GM21529 (cell line): Measurements from ENCODE around the gene DGCR8.

Source experiments
- ATAC-seq: cut with Tn5 transposase; IDR thresholded peaks from one replicate; pipeline ENCODE4 v1.9.1; 2021; ENCODE audit not compliant: unreplicated experiment

The DGCR8 gene

DNA sequence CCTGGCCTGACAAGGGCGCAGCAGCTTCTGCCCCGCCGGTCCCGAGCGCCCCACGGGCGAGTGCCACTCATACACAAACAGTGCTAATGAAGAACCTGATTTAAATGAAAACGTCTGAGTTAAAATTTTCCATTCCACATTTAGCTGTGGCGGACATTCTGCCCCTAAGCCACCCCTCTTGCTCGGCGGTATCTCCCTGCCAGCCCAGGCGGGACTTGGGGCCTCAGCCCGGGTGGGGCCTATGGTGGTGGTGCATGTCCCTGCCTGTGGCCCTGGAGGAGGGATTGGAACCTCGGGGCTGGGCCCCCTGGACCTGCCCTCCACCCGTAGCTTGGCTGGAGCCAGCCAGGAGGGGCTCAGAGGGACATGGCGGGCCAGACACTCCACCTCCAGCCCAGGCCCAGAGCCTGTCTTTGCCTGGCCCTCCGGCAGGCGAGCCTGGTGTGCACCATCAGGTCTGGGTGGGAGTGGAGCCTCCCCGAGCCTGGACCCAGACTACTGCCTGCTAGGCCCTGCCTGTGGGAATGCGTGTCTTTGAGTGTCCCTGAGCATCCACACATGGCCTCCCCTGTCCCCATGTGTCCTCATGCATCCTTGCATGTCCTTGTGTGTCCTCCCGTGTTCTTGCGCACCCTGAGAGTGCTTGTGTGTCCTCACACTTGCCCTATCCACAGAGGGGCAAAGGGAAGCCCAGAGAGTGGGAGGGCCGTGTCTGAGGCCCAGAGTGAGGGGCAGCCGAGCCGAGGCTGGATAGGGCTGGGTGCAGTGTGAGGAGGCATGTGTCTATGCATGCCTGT lies 56.0 kb downstream of the DGCR8 start:
- ATAC-seq = no peak

- ATAC-seq = no peak
These were observed 56.5 kb downstream of the DGCR8 start for GRCh38 chr22:20136603-20136873.

- ATAC-seq = no peak
These were observed 57.1 kb downstream of the DGCR8 start for GRCh38 chr22:20137113-20137512.

- no peak for ATAC-seq
These were observed 57.8 kb downstream of the DGCR8 start for GRCh38 chr22:20137671-20138416.

GRCh38 chr22:20138417-20138738 lies 58.3 kb downstream of the DGCR8 start:
- ATAC-seq = no peak

DNA sequence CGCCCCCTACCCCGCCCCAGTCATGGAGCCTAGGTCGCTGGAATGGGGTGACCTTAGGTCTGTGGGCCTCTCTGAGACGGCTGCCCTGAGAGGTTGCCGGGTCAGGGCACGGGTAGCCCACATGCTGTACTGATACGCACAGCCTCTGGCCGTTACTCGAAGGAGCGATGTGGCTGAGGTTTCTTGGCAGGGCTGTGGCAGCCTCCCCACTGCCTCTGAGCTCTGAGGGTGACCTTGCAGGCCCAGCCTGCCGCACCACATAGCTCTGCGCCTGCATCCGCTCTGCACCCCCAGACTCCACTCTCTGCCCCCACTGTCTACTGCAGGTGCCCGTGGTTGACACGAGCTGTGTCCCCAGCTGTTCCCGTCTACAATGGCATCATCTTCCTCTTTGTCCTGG lies 58.8 kb downstream of the DGCR8 start:
- no peak for ATAC-seq

DNA sequence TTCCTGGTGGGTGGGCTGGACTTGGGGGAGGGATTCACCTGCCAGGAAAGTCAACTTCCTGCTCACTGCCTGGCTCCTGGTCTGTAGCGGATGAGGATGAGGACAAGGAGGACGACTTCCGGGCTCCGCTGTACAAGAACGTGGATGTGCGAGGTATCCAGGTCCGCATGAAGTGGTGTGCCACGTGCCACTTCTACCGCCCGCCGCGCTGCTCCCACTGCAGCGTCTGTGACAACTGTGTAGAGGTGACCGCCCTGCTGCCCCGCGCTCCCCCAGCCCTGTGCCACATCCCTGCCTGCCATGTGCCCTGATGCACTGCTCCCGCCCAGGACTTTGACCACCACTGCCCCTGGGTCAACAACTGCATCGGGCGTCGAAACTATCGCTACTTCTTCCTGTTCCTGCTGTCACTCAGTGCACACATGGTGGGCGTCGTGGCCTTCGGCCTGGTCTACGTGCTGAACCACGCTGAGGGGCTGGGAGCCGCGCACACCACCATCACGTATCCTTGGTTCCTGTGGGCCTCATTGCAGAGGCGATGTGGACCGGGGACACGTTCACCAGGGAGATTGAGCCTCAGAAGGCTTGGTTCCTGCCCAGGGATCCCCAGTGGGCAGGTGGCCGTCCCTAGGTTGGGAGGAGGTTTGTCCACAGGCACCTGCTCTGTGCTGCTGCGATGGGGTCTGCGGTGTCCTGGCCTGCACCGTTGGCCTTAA lies 59.5 kb downstream of the DGCR8 start:
- no peak for ATAC-seq

GRCh38 chr22:20140107-20140445 lies 60.0 kb downstream of the DGCR8 start:
- no peak for ATAC-seq

DNA sequence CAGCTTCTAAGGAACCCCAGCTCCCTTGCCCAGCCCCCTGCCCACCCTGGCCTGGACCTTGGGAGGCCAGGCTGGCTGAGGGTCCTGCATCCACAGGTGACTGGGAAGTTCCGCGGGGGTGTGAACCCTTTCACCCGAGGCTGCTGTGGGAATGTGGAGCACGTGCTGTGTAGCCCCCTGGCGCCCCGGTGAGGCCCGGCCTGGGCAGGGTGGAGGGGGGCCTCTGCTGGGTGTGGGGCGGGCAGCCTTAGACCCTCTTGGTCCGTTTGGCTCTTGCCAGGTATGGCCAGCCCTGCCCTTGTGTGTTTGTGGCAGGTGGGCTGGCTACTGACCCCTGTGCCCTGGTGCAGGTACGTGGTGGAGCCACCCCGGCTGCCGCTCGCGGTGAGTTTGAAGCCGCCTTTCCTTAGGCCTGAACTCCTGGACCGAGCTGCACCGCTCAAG lies 60.5 kb downstream of the DGCR8 start:
- ATAC-seq = no peak

DNA sequence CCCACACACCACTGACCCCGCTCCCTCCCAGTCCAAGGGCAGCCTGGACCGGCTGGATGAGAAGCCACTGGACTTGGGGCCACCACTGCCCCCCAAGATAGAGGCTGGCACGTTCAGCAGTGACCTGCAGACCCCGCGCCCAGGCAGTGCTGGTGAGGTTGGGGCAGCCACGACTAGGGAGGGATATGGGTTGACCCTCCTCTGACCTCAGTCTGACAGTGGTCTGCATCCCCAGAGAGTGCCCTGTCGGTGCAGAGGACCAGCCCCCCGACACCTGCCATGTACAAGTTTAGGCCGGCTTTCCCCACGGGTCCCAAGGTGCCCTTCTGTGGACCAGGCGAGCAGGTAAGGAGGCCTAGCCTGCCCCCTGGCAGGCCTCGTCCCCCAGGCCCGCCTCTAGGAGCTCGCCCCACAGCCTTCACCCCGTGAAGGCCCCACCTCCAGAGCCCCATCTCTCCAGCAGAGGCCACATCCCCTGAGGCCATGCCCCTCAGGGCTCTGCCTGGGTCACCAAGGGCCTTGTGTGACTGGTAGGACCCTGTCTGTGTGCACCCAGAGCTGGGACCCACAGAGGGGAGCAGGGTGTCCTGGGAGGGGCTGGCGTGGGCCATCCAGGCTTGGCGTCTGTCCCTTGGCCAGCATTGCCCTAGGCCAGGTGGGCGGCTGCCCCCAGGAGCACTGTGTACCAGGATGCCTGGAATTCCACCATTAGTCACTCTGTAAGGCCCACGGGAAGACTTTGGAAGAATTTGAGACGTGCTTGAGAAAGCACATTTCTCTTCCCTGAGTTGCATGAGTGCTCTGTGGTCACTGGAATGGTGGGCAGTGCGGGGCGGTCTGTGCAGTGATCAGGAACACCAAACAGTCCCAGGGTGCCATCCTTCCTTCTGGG lies 61.4 kb downstream of the DGCR8 start:
- no peak for ATAC-seq

GRCh38 chr22:20142711-20143621 lies 62.9 kb downstream of the DGCR8 start:
- ATAC-seq = no peak

DNA sequence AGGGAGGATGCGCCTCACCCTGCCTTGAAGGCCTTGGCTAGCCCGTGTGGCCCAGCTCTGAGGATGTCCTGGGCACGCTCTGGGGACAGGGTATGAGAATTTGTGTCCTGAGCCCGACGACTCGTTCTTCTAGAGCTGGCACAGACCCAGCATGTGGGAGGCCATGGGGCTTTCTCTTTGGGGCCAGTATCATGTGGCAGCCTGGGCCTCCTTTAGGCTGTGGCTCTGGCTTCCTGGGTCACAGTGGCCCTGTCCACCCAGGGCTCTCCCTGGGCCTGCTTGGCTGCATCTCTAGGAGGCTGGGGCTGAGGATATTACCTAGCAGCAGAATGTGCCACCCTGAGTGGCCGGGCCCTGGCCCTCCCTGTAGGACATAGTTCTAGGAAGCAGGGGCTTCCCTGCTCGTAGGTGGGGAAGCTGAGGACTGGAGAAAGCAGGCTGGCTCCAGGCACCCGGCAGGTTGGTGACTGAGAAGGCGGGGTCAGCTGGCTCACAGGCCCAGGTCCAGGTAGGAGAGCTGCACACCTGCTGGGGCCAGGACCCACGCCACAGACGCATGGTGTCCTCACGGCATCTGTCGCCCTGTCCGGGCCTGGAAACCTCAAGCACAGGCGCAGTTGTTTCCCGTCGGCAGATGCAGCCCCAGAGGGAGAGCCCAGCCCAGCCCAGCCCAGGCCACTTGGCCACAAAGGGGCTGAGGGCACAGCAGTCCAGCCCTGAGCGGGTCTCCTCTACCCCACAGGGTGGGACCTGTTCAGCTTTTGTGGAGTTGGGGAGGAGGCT lies 64.0 kb downstream of the DGCR8 start:
- no peak for ATAC-seq

DNA sequence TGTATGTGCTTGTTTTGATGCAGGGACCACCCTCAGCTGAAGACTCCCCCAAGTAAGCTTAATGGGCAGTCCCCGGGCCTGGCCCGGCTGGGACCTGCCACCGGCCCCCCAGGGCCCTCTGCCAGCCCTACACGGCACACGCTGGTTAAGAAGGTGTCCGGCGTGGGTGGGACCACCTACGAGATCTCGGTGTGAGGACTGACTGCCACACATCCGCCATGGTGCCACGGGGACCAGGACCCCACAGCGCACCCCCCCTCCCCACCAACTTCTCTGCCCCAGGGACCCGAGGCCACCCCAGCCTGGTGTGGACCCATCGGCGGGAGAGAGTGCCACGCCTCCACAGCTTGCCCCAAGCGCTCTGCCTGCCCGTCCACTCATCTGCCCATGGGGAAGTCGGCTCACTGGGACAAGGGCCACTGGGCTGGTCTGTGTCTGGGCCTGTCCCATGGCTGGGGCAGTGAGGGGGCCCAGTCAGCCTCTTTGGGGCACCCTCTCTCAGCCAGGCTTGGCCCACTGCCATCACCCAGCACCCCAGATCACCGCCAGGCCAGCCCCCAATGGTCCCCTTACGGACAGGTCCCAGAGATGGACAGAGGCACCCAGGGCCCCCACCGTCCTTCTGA lies 65.3 kb downstream of the DGCR8 start:
- no peak for ATAC-seq

- no peak for ATAC-seq
These were observed 65.8 kb downstream of the DGCR8 start for GRCh38 chr22:20145832-20146223.

DNA sequence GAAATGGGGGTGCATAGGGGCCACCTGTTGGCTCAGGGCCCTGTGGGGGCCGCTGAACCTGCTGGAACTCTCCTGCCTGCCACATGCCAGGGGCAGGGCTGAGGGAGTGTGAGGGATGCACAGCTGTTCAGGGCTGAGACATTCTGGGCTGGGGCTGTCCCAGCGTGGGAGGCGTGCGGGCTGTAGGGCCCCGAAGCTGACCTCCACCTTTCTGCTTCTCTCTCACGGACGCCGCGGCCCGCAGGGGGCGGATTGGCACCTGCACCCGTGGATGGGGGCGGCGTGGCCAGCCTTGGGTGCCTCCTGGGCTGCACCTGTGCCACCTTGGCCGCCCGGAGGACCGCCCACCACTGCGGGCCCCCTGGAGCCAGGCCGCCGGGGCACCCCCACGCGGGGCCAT lies 66.7 kb downstream of the DGCR8 start:
- ATAC-seq = peak; percentile 50

DNA sequence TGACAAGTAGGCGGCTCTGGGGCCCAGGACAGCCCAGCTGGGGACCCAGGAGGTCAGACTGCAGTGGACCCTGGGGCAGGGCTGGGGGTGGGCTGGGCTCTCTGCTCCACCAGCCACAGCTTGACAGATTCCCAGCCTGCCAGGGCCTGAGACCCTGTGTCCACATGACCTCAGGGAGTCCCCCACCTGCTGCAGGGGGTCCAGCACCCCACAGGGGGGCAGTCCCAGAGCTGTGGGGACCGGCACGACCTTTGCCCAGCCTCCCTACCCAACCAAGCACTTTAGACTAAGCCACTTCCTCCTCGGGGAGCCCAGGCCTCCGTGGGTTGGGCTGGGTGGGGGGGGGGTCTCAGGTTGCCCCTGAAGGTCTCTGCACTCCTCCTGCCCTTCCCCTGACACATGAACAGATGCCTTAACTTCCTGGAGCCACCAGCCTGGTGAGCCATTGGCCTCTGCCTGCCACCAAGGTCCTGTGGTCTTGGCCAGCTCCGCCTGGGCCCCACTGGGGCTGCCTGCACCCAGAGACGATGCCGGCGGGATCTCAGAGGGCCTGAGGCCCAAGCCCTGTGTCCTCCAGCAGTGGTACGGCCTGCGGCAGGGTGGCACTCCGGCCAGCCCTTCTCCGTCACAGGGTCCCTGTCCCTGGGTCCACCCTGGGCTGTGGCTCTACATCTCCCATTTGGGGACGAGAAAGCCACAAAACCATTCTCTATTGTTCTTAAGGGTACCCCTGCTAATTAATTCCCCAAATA lies 67.4 kb downstream of the DGCR8 start:
- ATAC-seq = no peak

DNA sequence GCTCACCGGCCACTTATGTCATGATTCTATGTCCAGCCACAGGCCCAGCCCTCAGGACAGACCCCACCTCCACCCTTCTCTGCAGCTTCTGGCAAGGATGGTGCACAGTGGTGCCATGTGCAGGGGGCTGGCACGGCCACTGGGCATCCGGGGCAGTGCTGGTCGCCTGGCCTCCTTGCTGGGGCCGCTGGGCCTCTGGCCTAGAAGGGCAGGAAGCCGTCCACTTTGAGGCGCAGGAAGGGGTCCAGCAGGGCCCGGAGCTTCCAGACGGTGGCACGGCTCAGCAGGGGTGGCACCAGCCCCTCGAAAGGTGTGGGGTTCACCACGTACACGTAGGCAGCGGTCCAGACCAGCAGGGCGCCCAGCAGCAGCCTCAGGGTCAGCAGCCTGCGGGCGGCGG lies 68.4 kb downstream of the DGCR8 start:
- no peak for ATAC-seq
